Smooth muscle cell (in vitro differentiated cells): ENCODE results near the gene CEP20. TPM values are rescaled to one million over a fixed set of nuclear protein-coding genes. Genes with fewer than 3 reads are reported as not detected.

Experiments
- DNase-seq: peaks from one replicate; lab custom pipeline; 2025; ENCODE audit not compliant: unreplicated experiment; lab: John Stamatoyannopoulos, UW
- H2AFZ ChIP-seq: fragments of 200-600 bp; sonication (generic); 2 replicates; pipeline ENCODE4 v1.6.0; 2016; ENCODE audit warnings: antibody characterized with exemption, low read depth, mild to moderate bottlenecking
- H3F3A ChIP-seq: fragments of 200-600 bp; sonication (generic); 2 replicates; pipeline ENCODE4 v1.6.0; 2017; ENCODE audit warnings: antibody characterized with exemption, low read depth
- H3K27ac ChIP-seq: fragments of 200-600 bp; sonication (generic); 2 replicates; pipeline ENCODE4 v1.5.1; 2016; ENCODE audit warnings: low read depth, mild to moderate bottlenecking
- H3K27me3 ChIP-seq: fragments of 200-600 bp; sonication (generic); 2 replicates; pipeline ENCODE4 v1.6.1; 2016; ENCODE audit warnings: low read depth, mild to moderate bottlenecking
- H3K36me3 ChIP-seq: fragments of 200-600 bp; sonication (generic); 2 replicates; pipeline ENCODE4 v1.5.1; 2016; ENCODE audit warnings: low read depth
- H3K4me1 ChIP-seq: fragments of 200-600 bp; sonication (generic); 2 replicates; pipeline ENCODE4 v1.5.1; 2016; ENCODE audit warnings: low read depth
- H3K4me2 ChIP-seq: fragments of 200-600 bp; sonication (generic); 2 replicates; pipeline ENCODE4 v1.6.0; 2016; ENCODE audit warnings: mild to moderate bottlenecking
- H3K4me3 ChIP-seq: fragments of 200-600 bp; sonication (generic); 2 replicates; pipeline ENCODE4 v1.5.1; 2016; ENCODE audit warnings: mild to moderate bottlenecking
- H3K79me2 ChIP-seq: fragments of 200-600 bp; sonication (generic); 2 replicates; pipeline ENCODE4 v1.6.0; 2016; ENCODE audit warnings: low read depth, mild to moderate bottlenecking
- H3K9ac ChIP-seq: fragments of 200-600 bp; sonication (generic); 2 replicates; pipeline ENCODE4 v1.6.0; 2016; ENCODE audit warnings: low read depth
- H3K9me3 ChIP-seq: fragments of 200-600 bp; sonication (generic); replicated peaks from 2 replicates; pipeline ENCODE4 v1.5.1; 2016; ENCODE audit warnings: low read depth
- H4K20me1 ChIP-seq: fragments of 200-600 bp; sonication (generic); 2 replicates; pipeline ENCODE4 v1.6.0; 2016; ENCODE audit warnings: low read depth
- WGBS: methylation state at CpG from one replicate; pipeline ENCODE4 v1.1.7; 2016; ENCODE audit warnings: low lambda C conversion rate; 5-methylcytosine and 5-hydroxymethylcytosine counted together
- polyA plus RNA-seq: library from polyadenylated mRNA; unstranded; fragments of >200 nt; fragmentation: Nextera tagmentation; extraction: Ambion mirVana; gene quantifications from 2 replicates; pipeline ENCODE4 v1.2.1, GENCODE V29; 2016
- total RNA-seq: library from RNA; depleted of rRNA; stranded (reverse); fragments of >200 nt; gene quantifications from 2 replicates; pipeline ENCODE4 v1.2.3, GENCODE V29; 2014
- TF ChIP-seq, protein P1 (sequence below): fragments of 200-600 bp; sonication (generic); IDR thresholded peaks from 2 replicates; pipeline ENCODE4 v1.5.1; 2017; ENCODE audit warnings: borderline replicate concordance, mild to moderate bottlenecking, antibody characterized with exemption; ENCODE audit not compliant: insufficient read depth, poor library complexity, severe bottlenecking

The CEP20 gene
- total and polyA plus RNA-seq, 2 experiments from 2014 or later, result 29.0 to 38.4 TPM

DNA sequence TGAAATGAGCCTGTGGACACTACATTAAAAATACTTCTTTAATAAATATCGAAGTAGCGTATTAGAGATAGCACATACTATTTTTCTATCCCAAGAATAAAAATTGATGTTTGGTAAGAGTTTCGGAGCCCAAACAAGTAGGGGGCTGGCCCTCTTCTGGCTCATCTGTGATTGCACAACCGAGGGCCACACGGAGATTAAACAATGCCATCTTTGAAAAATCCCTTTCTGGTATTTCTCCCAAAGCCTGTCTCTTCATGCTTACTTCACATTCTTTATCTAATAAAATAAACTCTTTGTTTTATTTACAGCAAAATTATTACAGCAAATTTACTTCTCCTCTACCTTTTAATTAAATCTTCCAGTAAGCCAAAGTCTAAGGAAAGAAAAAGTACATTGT lies 22.0 kb downstream of the CEP20 start:
- no peak overlapping the region for H2AFZ ChIP-seq
- TF ChIP-seq, protein P1, sequence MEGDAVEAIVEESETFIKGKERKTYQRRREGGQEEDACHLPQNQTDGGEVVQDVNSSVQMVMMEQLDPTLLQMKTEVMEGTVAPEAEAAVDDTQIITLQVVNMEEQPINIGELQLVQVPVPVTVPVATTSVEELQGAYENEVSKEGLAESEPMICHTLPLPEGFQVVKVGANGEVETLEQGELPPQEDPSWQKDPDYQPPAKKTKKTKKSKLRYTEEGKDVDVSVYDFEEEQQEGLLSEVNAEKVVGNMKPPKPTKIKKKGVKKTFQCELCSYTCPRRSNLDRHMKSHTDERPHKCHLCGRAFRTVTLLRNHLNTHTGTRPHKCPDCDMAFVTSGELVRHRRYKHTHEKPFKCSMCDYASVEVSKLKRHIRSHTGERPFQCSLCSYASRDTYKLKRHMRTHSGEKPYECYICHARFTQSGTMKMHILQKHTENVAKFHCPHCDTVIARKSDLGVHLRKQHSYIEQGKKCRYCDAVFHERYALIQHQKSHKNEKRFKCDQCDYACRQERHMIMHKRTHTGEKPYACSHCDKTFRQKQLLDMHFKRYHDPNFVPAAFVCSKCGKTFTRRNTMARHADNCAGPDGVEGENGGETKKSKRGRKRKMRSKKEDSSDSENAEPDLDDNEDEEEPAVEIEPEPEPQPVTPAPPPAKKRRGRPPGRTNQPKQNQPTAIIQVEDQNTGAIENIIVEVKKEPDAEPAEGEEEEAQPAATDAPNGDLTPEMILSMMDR, result no peak
- no peak for DNase-seq
- no peaks in the 10 kb centered on the region for H3K27me3 ChIP-seq
- H3K4me3 ChIP-seq, result no peak overlapping the region
- H3K4me1 ChIP-seq, result no peaks in the 10 kb centered on the region
- H3K79me2 ChIP-seq, result no peaks in the 10 kb centered on the region
- H3K36me3 ChIP-seq, result no peaks in the 10 kb centered on the region
- no peaks in the 10 kb centered on the region for H3F3A ChIP-seq
- no peak overlapping the region for H3K9ac ChIP-seq
- H3K4me2 ChIP-seq, result no peak overlapping the region
- peaks cover 17% of the 10 kb centered on the region for H4K20me1 ChIP-seq
- H3K9me3 ChIP-seq, result no peaks in the 10 kb centered on the region
- no peak overlapping the region for H3K27ac ChIP-seq
- WGBS, result 94% methylated on average over 5 of the region's 5 CpGs

- H3K9ac ChIP-seq, result no peak overlapping the region
- TF ChIP-seq, protein P1, result no peak
- H3F3A ChIP-seq, result no peaks in the 10 kb centered on the region
- no peak overlapping the region for H3K4me2 ChIP-seq
- no peak for DNase-seq
- H3K4me3 ChIP-seq, result no peak overlapping the region
- H3K36me3 ChIP-seq, result no peaks in the 10 kb centered on the region
- no peaks in the 10 kb centered on the region for H3K79me2 ChIP-seq
- H2AFZ ChIP-seq, result no peak overlapping the region
- H3K9me3 ChIP-seq, result no peaks in the 10 kb centered on the region
- H3K4me1 ChIP-seq, result no peaks in the 10 kb centered on the region
- H3K27ac ChIP-seq, result no peak overlapping the region
- 99% methylated on average over 7 of the region's 7 CpGs for WGBS
- H4K20me1 ChIP-seq, result peaks cover 12% of the 10 kb centered on the region
- no peaks in the 10 kb centered on the region for H3K27me3 ChIP-seq
Observed at GRCh38 chr16:15865742-15866141, 22.7 kb downstream of the CEP20 start.

GRCh38 chr16:15864939-15865338 lies 23.5 kb downstream of the CEP20 start:
- Histone ChIP-seq H3F3A (no peaks in the 10 kb centered on the region), H3K79me2 (no peaks in the 10 kb centered on the region), H3K27ac (no peak overlapping the region), H3K27me3 (no peaks in the 10 kb centered on the region), H3K36me3 (no peaks in the 10 kb centered on the region), H2AFZ (no peak overlapping the region), H3K9ac (no peak overlapping the region), H4K20me1 (peaks cover 5% of the 10 kb centered on the region), H3K4me1 (no peaks in the 10 kb centered on the region), H3K4me3 (no peak overlapping the region), H3K9me3 (no peaks in the 10 kb centered on the region), H3K4me2 (no peak overlapping the region)
- no peak for DNase-seq
- WGBS, result 99% methylated on average over 5 of the region's 5 CpGs
- TF ChIP-seq, protein P1, result no peak

DNA sequence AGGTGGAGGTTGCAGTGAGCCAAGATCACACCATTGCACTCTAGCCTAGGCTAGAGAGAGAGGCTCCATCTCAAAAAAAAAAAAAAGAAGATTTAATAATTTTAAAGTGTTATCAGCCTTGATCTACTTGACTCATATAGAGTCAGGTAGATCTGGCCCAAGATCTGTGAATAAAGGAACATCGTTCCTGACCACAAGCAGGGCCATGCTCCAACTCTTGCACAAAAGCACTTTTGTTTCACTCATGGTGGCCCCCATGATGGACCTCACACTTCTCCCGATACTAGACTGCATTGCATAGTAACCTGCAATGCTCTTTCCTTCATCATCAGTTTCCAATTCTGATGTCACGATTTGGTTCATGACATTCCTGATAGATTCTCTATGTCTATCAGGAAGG lies 26.4 kb downstream of the CEP20 start:
- Histone ChIP-seq H3K27me3 (peaks cover 10% of the 10 kb centered on the region), H3F3A (no peaks in the 10 kb centered on the region), H3K4me1 (peaks cover 6% of the 10 kb centered on the region), H3K79me2 (no peaks in the 10 kb centered on the region), H4K20me1 (no peaks in the 10 kb centered on the region), H2AFZ (no peak overlapping the region), H3K36me3 (no peaks in the 10 kb centered on the region), H3K27ac (no peak overlapping the region), H3K4me3 (no peak overlapping the region), H3K9ac (no peak overlapping the region), H3K4me2 (no peak overlapping the region), H3K9me3 (no peaks in the 10 kb centered on the region)
- TF ChIP-seq, protein P1, result no peak
- 98% methylated on average over 3 of the region's 3 CpGs for WGBS
- DNase-seq, result no peak
